Measurements from ENCODE around the gene HMGCS2.
A peak's percentile ranks its signal among the peaks of the same experiment; 100 is the strongest.
"Not testable (repeated sequence)": the region's sequence is repeated elsewhere in the genome, so short reads cannot be mapped to it uniquely, and the experiment has no call there.

HMGCS2 gene

DNA sequence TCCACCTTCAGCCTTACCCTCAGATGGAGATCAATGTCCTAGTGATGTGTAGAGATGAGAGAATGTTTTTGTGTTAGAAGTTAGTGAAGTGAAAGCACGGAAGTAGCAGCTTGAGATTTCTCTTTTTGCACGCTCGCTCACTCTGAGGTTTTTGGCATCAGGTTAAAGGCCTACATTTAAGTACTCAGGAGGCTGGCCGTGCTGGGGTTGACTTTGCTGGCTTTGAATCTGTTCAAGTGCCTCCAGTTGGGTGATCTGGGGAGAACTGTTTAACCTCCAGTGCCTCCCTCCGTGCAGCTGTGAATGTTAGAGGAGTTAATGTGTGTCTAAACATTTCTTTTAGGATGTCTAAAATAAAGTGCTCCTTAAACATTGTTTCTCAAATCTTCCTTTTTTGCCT lies 43.1 kb downstream of the HMGCS2 start:
- DNase-seq, result no peak

DNA sequence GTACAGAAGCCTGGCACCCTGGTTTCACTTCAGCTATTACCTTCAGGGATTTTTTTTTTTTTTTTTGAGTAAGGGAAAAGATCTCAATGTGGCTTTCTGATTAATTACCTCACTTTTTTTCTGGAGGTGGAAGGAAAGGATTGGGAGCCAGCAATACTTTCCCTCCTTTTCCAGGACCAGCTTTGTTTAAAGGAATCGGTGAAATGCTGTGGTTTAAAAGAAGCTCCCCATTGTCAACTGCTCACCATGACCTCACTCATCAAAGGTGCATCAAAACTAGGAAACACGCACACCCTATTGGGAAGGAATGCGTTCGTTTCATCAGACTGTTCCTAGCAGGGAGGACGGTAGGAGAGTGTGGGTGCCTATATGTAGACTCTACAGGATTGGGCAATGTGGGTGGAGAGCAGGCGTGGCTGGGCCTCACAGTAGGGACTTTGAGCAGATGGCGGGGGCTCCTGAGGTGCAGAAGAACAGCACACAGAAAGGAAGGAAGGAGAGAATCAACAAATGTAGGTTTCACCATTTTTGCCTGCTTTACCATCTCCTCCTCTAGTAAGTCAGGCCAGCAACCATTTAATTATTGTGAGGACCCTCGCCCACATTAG lies 44.0 kb downstream of the HMGCS2 start:
- DNase-seq, result no peak

DNA sequence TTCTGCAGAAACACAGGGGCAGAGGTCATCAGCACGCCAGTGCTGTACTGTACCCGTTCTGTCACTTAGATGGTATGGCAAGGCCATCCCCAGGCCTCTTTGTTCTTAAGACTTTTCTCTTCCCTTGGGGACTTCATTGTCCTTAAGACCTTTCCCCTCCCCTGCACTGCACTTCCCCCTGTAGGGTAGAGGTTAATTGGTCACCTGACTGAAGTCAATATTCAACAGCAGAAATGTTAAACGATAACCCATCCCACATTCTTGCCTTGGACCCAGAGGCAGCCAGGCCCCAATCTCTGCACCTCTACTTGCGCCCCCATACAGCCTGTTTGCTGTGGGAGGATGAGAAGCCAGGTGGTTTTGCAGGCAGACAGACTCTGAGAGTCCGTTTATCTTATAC lies 46.8 kb downstream of the HMGCS2 start:
- peak; percentile 29 for DNase-seq

DNA sequence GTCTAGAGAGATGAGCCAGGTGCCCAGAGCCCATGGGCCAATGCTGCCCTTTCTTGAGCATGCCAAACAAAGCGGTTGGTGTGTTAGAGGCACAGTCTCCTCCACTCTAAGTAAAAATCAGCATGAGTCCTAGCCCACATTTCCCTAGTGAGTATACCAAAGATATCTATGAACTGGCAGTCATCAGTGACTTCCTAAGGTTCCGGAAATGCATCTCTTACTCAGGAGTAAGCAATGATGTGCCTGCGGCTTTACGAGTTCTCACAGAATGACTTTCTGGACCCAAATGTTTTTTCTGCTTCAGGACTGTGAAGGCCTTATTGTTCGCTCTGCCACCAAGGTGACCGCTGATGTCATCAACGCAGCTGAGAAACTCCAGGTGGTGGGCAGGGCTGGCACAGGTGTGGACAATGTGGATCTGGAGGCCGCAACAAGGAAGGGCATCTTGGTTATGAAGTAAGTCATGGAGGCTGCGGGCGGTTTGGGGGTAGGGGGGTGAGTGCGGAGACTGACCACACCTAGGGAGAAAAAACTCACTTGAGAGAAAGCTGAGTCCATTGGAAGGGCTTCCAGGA lies 47.8 kb downstream of the HMGCS2 start:
- peak; percentile 45 for DNase-seq

DNA sequence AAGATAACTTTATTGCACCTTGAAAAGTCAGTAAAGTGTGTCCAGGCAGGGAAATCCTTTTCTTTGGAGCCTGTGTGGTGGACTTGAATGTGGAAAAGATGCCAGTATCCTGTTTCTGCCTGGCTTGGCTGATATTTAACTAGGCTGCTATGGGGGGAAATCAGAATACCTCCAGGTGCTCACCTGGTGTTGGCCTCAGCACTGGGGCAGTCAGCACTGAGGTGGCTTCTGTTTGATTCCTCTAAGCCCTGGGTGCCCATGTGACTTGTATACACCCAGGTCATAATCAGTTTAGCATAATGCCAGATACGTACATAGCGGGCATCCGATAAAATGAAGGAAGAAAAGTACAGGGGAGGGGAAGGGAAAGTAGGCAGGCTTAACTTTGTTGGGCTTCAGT lies 49.7 kb downstream of the HMGCS2 start:
- DNase-seq, result no peak

DNA sequence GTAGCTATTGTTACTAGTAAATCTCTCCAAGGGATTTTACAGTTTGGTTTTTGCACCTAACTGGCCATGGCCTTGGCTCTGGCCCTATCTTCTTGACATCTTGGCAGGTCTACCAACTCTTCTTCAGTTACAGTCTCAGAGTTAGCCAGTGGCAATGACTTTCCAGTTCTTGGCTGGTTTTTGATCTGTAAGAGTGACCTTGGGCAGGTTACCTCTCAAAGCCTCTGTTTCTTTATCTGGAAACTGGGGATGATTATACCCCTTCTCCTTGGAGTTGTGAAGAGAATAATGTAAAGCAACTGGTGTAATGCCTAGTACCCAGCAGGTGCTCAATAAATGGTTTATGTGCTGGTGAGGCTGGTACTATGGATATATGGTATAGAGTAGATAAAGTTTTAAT lies 50.3 kb downstream of the HMGCS2 start:
- DNase-seq, result no peak

DNA sequence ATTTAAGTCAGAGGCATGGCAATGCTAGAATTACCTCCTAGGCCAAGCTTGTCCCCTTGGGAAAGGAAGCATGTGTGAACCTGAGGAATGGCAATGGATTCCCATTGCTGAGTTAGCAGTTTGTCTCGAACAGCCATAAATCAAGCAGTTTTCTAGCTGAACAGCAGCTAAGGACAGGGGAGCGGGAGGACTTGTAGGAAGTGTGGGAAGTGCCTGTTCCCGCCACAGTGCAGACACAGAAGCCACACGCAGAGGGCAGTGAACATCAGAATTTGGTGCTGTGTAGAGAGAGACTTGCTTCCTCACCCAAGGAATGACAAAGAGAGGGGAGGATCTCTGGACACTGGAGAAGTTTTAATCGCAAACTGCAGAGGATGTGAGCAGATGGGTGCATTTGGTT lies 53.2 kb downstream of the HMGCS2 start:
- DNase-seq, result peak; percentile 77

DNA sequence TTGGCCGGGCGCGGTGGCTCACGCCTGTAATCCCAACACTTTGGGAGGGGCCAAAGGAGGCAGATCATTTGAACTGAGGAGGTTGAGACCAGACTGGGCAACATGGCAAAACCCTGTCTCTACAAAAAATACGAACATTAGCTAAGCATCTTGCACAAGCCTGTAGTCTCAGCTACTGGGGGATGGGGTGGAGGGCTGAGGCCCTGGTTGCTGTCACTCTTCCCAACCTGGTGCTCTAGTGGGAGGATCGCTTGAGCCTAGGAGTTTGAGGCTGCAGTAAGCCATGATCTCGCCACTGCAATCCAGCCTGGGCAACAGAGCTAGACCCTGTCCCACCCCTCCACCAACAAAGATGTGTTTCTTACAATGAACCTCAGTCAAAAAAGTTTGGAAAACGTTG lies 54.1 kb downstream of the HMGCS2 start:
- peak; percentile 65 for DNase-seq

DNA sequence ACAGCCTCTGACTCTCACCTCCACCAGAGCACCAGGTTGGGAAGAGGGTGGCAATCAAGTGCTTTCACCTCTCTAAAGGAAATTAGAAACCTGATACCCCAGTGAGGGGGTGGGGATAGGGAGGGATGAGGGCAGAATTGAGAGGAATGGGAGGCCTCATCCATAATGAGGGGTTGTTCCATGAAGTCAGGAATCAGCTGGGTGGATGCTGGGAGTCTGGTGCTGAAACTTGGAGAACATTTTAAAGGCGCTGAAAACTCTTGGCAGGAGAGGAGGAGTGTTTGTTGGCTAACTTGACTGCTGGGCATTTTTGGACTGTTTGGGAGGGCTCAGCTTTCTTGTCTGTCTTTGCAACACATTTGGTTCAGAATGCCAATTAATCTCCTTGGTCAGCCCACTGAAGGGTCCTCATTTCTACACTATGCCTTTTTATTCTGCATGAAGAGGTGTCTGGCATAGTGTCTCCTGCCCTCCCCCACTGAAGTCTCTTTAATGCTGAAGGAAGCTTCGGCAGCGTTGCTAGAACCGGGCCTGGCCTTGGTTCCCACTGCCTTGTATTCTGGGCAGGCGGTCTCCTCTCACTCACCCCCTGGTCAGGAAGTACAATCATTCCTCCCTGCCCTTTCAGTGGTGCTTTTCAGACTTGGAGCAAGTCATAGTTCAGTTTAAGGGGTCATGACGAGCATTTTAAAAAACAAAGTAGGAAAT lies 54.8 kb downstream of the HMGCS2 start:
- peak; percentile 73 for DNase-seq

DNA sequence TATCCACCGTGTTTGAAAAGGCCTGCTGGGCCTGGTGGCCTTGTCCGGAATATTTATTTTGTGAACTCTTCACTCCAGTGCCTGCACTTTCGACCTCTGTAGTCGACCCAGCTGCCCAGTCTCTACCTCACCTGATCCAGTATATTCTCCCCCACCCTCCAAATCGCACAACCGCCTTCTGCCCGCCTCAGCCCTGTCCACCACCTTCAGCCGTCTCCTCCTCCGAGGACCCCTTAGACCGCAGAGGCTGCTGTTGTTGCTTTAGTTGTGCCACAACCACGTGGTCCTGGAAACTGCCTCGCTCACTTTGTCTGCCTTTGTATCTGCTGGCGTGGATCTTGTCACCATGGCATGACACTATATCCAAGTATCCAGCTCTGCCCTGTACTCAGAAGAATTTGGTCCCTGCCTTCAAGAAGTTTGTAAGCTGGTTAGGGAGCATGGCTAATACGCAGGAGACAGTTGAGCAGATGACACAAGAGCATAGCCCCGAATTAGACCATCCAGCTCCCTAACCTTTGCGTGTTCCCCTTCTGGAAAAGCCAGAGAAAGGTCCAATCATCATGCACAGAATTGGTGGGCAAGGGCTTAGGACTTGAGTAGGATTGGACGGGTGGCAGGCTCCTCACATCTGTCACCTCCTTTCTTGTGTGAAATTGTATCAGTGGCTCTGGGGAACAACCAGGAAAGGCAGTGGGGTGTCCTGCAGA lies 55.5 kb downstream of the HMGCS2 start:
- DNase-seq, result peak; percentile 77

DNA sequence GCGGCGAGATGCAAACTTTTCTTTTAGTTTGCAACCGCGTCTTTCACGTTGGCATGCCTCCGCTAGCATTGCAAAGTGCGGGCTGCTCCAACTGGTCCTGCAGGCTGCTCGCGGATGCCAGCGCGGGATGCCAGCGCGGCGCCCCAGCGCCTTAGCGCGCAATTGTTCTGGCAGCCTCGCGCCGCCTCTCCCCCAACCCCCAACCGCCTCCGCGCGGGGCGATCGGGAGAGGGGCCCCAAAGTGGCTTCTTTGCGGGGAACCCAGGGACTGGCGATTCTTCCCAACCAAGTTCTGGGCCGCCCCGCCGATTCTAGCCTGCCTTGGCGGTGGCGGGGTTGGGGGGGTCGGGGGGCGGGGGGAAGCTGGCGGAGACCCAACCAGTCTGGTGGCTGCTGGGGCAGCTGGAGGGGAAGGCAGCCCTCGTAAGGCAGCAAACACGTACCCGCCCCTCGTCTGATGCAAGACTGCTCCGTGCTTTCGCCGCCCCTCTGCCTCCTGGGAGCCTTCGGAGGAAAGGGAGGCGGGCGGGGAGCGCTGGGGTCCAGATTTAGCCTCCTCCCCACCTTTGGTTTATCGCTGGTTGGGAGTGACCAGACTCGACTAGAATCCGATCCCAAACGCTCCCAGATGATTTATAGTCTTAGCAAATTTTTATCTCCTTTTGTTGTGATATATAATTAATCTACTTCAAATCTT lies 56.2 kb downstream of the HMGCS2 start:
- peak; percentile 98 for DNase-seq

DNA sequence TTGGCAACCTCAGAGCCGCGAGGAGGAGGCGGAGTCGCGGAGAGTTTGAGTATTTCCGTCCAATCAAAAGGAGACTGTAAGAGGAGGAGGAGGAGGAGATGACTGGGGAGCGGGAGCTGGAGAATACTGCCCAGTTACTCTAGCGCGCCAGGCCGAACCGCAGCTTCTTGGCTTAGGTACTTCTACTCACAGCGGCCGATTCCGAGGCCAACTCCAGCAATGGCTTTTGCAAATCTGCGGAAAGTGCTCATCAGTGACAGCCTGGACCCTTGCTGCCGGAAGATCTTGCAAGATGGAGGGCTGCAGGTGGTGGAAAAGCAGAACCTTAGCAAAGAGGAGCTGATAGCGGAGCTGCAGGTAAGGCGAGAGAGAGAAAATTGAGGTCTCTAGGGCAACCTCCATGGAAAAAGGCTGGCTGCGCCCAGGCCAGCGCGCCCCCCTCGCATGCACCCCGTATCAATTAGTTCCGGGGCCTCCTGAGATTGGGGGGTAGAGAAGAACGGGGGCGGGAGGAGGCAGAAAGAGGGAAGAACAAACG lies 56.8 kb downstream of the HMGCS2 start, which contains the start of gene PHGDH:
TSS of gene PHGDH (plus strand) at position 131 of the 538 bp plus-strand sequence. CDS start at position 220, 89 bp downstream.
- DNase-seq, result peak; percentile 92

DNA sequence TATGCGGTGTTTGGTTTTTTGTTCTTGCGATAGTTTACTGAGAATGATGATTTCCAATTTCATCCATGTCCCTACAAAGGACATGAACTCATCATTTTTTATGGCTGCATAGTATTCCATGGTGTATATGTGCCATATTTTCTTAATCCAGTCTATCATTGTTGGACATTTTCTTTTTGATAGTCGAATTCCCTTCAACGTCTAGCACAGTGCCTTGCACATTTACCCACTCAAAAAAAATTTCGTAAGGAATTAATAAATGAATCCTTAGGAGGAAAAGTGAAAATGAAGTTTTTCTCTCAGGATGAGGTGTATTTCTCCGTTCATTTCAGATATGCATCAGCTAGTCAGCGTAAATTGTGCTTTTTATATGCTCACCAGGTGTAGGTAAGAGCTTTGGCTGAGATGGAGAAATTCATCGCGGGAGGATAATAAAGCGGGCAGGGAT lies 57.3 kb downstream of the HMGCS2 start:
- not testable (repeated sequence) for DNase-seq

DNA sequence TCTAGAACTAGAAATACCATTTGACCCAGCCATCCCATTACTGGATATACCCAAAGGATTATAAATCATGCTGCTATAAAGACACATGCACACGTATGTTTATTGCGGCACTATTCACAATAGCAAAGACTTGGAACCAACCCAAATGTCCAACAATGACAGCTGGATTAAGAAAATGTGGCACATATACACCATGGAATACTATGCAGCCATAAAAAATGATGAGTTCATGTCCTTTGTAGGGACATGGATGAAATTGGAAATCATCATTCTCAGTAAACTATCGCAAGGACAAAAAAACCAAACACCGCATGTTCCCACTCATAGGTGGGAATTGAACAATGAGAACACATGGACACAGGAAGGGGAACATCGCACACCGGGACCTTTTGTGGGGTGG lies 62.1 kb downstream of the HMGCS2 start:
- DNase-seq, result not testable (repeated sequence)

DNA sequence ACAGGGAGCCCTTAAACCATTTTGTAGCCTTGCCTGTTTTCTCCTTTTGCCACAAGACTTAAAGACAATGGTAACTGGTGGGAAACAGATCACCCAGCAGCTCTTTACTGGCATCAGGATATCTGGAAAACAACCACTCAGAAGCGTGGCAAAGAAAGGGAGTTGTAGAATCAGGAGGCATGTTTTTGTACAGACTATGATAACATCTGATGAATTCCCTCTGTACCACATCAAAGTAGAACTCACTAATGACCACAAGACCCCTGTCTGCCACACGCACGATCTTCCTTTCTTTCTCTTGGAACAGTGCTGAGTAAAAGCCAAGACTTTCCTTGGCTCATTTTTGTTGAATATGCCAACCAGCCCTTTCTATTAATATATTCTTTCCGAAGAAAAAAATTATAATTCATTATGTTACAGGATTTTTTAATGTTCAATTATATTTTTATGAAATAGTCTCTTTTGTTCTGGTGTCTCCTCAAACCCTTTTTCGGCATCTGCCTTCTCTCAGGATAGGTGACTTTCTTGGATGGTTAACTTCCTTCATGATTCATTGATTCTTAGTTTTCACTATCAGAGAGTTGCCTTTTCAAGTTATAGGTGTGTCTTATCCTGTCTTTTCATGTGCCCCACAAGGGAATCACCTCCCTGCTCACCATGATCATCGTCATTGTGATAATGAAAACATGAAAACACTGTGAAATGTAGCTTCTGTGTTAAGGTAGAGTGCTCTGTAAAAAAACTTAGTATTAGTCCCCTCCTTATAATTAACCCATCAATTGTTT lies 64.8 kb downstream of the HMGCS2 start:
- peak; percentile 81 for DNase-seq

DNA sequence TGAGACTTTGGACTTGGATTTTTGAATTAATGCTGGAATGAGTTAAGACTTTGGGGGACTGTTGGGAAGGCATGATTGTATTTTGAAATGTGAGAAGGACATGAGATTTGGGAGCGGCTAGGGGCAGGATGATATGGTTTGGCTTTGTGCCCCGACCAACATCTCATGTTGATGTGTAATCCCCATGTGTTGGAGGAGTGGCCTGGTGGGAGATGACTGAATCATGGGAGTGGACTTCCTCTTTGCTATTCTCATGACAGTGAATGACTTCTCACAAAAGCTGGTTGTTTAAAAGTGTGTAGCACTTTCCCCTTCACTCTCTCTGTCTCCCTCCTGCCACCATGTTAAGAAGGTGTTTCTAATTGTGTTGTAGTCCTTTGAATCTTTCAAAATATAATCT lies 66.3 kb downstream of the HMGCS2 start:
- no peak for DNase-seq

DNA sequence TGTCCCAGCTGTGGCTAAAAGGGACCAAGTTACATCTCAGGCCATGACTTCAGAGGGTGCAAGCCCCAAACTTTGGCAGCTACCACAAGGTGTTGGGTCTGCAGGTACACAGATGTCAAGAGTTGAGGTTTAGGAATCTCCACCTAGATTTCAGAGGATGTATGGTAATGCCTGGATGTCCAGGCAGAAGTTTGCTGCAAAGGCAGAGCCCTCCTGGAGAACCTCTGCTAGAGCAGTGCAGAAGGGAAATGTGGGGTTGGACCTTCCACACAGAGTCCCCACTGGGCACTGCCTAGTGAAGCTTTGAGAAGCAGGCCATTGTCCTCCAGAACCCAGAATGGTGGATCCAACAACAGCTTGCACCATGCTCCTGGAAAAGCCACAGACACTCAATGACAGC lies 67.0 kb downstream of the HMGCS2 start:
- no peak for DNase-seq

DNA sequence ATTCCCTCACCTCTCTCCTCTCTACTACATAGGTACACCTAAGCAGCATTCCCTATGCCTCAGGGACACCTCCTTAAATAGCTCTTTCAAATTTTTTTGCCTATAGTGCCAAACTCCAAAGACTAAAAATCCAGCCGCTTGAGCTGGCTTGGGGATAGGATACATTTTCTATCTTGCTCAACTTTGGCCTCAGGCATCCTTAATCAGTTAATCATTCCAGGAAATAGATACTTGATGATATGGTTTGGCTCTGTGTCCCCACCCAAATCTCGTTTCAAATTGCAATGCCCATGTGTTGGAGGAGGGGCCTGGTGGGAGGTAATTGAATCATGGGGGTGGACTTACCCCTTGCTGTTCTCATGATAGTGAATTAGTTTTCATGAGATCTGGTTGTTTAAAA lies 68.4 kb downstream of the HMGCS2 start:
- no peak for DNase-seq
